Gastroesophageal sphincter (tissue), 4 donors: Measurements from ENCODE around the gene MIGA1. TPM values are rescaled to one million over a fixed set of nuclear protein-coding genes. Genes with fewer than 3 reads are reported as not detected.

Source experiments
- ATAC-seq: fragments of 150-250 bp; one replicate; pipeline ENCODE4 v1.9.1; 2016; ENCODE audit warnings: mild to moderate bottlenecking, moderate library complexity
- H3K27ac ChIP-seq, 4 donors: fragments of 200-600 bp; sonication (generic) in 3 of 4; 1 replicate in 3 of 4; 2 replicates in 1 of 4; pipeline ENCODE4 v1.5.1; 2016 to 2019
- H3K27me3 ChIP-seq: fragments of 200-600 bp; sonication (generic); one replicate; pipeline ENCODE4 v1.5.1; 2019
- H3K36me3 ChIP-seq, 2 donors: fragments of 200-600 bp; sonication (generic); one replicate each; pipeline ENCODE4 v1.5.1; 2019; ENCODE audit warnings: control low read depth in 1 of 2
- H3K4me1 ChIP-seq, 3 donors: fragments of 200-600 bp; sonication (generic); 1 replicate in 2 of 3; 2 replicates in 1 of 3; pipeline ENCODE4 v1.5.1; 2016 to 2019; ENCODE audit warnings: control low read depth in 2 of 3
- H3K4me3 ChIP-seq, 2 donors: fragments of 200-600 bp; sonication (generic); one replicate each; pipeline ENCODE4 v1.5.1; 2019; ENCODE audit warnings: mild to moderate bottlenecking in 1 of 2, moderate library complexity in 1 of 2
- H3K9me3 ChIP-seq, 3 donors: fragments of 200-600 bp; sonication (generic); one replicate each; pipeline ENCODE4 v1.5.1; 2017 to 2019; ENCODE audit warnings: control low read depth in 2 of 3
- EP300 ChIP-seq: sonication (generic); formaldehyde crosslinking; IDR thresholded peaks from one replicate; pipeline ENCODE4 v1.6.1; 2017; ENCODE audit warnings: antibody characterized with exemption, mild to moderate bottlenecking
- POLR2A ChIP-seq, 2 donors: fragments of 450-650 bp; IDR thresholded peaks; one replicate each; pipeline ENCODE4 v1.6.1; 2017; ENCODE audit warnings: antibody characterized with exemption in 2 of 2, mild to moderate bottlenecking in 2 of 2, moderate library complexity in 1 of 2
- POLR2AphosphoS5 ChIP-seq: sonication (generic); formaldehyde crosslinking; IDR thresholded peaks from one replicate; pipeline ENCODE4 v1.6.1; 2017; ENCODE audit warnings: antibody characterized with exemption
- WGBS, 2 donors: methylation state at CpG; one replicate each; pipeline ENCODE4 v1.1.5; 2018; ENCODE audit warnings: low coverage in 1 of 2; 5-methylcytosine and 5-hydroxymethylcytosine counted together
- total RNA-seq, 4 donors: library from RNA; depleted of rRNA; stranded (reverse); fragments of >200 nt; gene quantifications; one replicate each; pipeline ENCODE4 v1.1.0, GENCODE V29; 2016
- TF ChIP-seq, protein P1 (sequence below), 4 experiments: fragments of 200-600 bp in 2 of 4; fragments of 450-650 bp in 2 of 4; sonication (generic) in 1 of 4; IDR thresholded peaks; one replicate each; pipeline ENCODE4 v1.5.1; 2017 to 2019; ENCODE audit warnings: antibody characterized with exemption in 4 of 4, mild to moderate bottlenecking in 2 of 4, moderate library complexity in 2 of 4

The MIGA1 gene
- total RNA-seq, 4 donors from 2014 or later: 13.8 to 22.3 (median 20.6) TPM

DNA sequence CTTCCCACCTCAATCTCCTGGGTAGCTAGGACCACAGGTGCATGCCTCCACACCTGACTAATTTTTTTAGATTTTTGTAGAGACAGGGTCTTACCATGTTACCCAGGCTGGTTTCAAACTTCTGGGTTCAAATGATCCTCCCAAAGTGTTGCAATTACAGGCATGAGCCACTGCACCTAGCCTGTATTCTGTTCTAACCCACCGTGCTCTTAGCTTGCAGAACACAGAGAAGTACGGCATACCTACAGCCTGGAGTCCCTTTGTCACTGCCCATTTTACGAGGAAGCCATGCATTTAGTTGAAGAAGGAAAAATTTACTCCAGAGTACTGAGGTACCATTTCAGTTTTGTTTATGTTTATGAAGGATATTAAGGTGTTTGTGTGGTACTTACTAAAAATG lies 79.3 kb downstream of the MIGA1 start:
- Histone ChIP-seq H3K4me1 (peaks cover 0 to 19% (median 0%) of the 10 kb centered on the region in 3 donors), H3K27me3 (no peaks in the 10 kb centered on the region), H3K27ac (no peak overlapping the region), H3K36me3 (peaks cover 0 to 50% of the 10 kb centered on the region in 2 donors), H3K4me3 (no peak overlapping the region), H3K9me3 (peaks cover 0 to 15% (median 0%) of the 10 kb centered on the region in 3 donors)
- WGBS, 2 donors: 90 to 100% methylated on average over 1 to 3 of the region's 3 CpGs
- TF ChIP-seq, protein P1, sequence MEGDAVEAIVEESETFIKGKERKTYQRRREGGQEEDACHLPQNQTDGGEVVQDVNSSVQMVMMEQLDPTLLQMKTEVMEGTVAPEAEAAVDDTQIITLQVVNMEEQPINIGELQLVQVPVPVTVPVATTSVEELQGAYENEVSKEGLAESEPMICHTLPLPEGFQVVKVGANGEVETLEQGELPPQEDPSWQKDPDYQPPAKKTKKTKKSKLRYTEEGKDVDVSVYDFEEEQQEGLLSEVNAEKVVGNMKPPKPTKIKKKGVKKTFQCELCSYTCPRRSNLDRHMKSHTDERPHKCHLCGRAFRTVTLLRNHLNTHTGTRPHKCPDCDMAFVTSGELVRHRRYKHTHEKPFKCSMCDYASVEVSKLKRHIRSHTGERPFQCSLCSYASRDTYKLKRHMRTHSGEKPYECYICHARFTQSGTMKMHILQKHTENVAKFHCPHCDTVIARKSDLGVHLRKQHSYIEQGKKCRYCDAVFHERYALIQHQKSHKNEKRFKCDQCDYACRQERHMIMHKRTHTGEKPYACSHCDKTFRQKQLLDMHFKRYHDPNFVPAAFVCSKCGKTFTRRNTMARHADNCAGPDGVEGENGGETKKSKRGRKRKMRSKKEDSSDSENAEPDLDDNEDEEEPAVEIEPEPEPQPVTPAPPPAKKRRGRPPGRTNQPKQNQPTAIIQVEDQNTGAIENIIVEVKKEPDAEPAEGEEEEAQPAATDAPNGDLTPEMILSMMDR (IDR thresholded peaks at IDR 0.05): no peak
- no peak for TF ChIP-seq EP300
- TF ChIP-seq POLR2A (IDR thresholded peaks at IDR 0.05): no peak
- no peak for TF ChIP-seq POLR2AphosphoS5
- no peak for ATAC-seq

DNA sequence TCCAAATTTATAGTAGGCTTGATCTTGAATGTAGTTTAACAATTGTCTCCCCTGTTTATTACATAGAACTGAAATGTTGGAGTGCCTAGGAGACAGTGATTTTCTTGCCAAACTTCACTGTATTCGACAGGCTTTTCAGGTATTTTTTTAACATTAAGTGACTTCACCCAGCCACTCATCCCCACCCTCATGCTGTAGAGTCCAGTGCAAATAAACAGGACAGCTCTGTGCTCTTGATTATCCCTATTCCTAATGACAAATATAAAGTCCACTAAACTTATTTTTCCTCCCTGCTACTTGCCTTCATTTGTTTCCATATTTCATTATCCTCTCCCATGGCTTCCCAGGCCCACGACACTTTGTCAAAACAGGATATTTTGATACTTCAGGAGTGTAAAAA lies 79.8 kb downstream of the MIGA1 start:
- Histone ChIP-seq H3K4me3 (no peak overlapping the region), H3K27ac (no peak overlapping the region), H3K27me3 (no peaks in the 10 kb centered on the region), H3K36me3 (peaks cover 0 to 50% of the 10 kb centered on the region in 2 donors), H3K4me1 (peaks cover 0 to 19% (median 0%) of the 10 kb centered on the region in 3 donors), H3K9me3 (peaks cover 0 to 10% (median 0%) of the 10 kb centered on the region in 3 donors)
- 72 to 73% methylated on average over 2 of the region's 2 CpGs for WGBS, 2 donors
- TF ChIP-seq EP300: no peak
- TF ChIP-seq POLR2AphosphoS5: no peak
- no peak for TF ChIP-seq POLR2A (IDR thresholded peaks at IDR 0.05)
- TF ChIP-seq, protein P1 (IDR thresholded peaks at IDR 0.05): no peak
- ATAC-seq: no peak

DNA sequence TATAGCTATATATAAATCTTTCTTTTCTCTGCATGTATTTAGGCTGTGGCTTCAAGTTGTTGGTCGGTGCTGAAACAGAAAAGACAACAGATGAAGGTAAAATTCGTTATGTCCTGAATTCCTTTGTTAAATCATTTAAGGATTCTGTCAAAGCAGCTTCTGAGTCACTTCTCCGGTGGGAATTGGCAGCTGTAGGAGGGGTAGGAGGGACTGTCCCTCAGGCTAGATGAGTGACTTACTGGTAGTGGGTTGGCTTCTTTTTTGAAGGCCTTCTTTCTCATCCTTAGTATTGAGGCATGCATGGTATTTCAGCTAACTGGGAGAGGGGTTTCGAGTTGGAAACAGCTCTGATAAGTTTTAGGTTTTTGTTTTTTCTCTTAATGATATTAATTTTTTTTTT lies 86.8 kb downstream of the MIGA1 start:
- Histone ChIP-seq H3K27me3 (no peaks in the 10 kb centered on the region), H3K36me3 (peaks cover 0 to 73% of the 10 kb centered on the region in 2 donors), H3K9me3 (no peaks in the 10 kb centered on the region), H3K4me3 (no peak overlapping the region), H3K4me1 (no peaks in the 10 kb centered on the region), H3K27ac (no peak overlapping the region)
- WGBS, 2 donors: 75 to 90% methylated on average over 4 of the region's 4 CpGs
- ATAC-seq: no peak
- TF ChIP-seq EP300: no peak
- TF ChIP-seq POLR2AphosphoS5: no peak
- TF ChIP-seq, protein P1 (IDR thresholded peaks at IDR 0.05): no peak
- TF ChIP-seq POLR2A (IDR thresholded peaks at IDR 0.05): no peak

DNA sequence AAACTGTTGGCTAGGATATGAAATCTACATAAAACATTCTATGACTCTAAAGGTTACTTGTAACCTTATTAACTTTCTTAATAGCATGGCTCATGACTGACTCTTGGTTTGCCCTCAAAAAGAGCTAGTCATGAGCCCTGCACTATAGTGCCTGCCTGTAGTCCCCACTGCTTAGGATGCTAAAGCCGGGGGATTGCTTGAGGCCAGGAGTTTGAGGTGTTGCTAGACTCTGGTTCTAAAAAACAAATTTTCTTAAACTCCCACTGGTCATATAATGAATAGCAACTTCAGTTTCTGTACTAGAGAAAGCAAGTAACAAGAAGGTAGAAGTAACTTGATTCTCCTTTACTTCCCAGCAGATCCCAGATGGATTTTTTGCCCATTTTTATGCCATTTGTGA lies 93.2 kb downstream of the MIGA1 start:
- no CpG with 5 or more reads among the region's 1 CpG for WGBS, 2 donors
- TF ChIP-seq POLR2AphosphoS5 (no peak), EP300 (no peak)
- Histone ChIP-seq H3K27me3 (no peaks in the 10 kb centered on the region), H3K36me3 (peaks cover 0 to 39% of the 10 kb centered on the region in 2 donors), H3K4me3 (no peak overlapping the region), H3K27ac (no peak overlapping the region), H3K4me1 (no peaks in the 10 kb centered on the region), H3K9me3 (no peaks in the 10 kb centered on the region)
- ATAC-seq: no peak

DNA sequence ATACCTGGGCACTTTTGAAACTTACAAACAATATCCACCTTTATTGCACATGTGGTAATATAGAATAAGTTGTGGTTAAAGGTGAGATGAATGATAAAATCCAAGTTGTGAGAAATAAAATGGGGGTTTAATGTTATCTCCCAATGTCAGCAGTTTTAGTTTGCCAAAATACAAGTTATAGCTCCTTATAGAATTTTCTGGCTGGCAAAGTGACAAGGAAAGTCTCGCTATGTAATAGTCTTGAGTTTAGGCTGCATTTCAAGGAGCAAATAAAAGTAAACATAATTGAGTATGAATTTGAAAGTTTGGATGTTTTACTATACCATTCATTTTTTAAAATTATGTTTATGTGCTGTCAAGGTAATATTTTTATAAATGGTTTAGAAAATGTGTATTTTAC lies 94.0 kb downstream of the MIGA1 start:
- 63 to 85% methylated on average over 1 of the region's 1 CpG for WGBS, 2 donors
- Histone ChIP-seq H3K27me3 (no peaks in the 10 kb centered on the region), H3K36me3 (peaks cover 0 to 30% of the 10 kb centered on the region in 2 donors)

DNA sequence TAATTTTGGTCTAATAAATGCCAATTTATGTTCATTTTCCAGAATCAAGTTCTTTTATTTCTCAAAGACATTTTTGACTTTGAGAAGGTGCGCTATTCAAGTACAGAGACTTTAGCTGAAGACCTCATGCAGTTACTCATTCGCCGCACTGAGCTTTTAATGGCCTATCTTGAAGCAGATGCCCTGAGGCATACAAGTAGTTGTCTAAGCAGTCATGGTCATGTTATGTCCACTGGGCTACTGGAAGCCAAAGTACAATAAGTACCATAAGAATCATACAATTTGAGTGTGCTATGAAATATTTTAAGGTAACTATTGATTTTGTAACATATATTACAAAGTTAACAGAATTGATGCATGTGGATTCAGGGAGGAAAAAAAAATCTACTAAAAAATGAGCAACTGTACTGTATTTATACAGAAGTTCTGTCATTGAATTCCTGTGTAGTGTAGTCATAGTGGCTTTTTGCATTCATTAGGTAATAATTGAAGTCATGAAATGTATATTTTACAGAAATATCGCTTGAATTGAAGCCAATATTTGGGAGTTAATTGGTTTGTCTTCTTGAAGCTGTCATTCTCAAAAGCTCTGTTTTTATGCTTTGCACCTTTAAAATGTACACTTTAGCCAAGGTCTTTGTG lies 95.5 kb downstream of the MIGA1 start:
- WGBS, 2 donors: 92 to 94% methylated on average over 4 of the region's 4 CpGs
- peaks cover 0 to 26% of the 10 kb centered on the region in 2 donors for H3K36me3 ChIP-seq
- no peak for TF ChIP-seq EP300
- TF ChIP-seq POLR2AphosphoS5: no peak
- TF ChIP-seq POLR2A (IDR thresholded peaks at IDR 0.05): no peak
- TF ChIP-seq, protein P1 (IDR thresholded peaks at IDR 0.05): no peak
- H3K4me3 ChIP-seq: no peak overlapping the region
- H3K27ac ChIP-seq: no peak overlapping the region
- no peaks in the 10 kb centered on the region for H3K27me3 ChIP-seq
- no peaks in the 10 kb centered on the region for H3K9me3 ChIP-seq
- H3K4me1 ChIP-seq: no peaks in the 10 kb centered on the region
- no peak for ATAC-seq

More for the DNA sequence above, 94.0 kb downstream of the MIGA1 start:
- no peak for TF ChIP-seq POLR2AphosphoS5
- no peak overlapping the region for H3K27ac ChIP-seq
- no peak for ATAC-seq
- H3K9me3 ChIP-seq: no peaks in the 10 kb centered on the region
- H3K4me3 ChIP-seq: no peak overlapping the region
- H3K4me1 ChIP-seq: no peaks in the 10 kb centered on the region
